Esophagus squamous epithelium (tissue), 4 donors: ENCODE data around the gene AWAT1.

ENCODE experiments used
- POLR2A ChIP-seq, 4 donors: fragments of 450-650 bp; IDR thresholded peaks; one replicate each; pipeline ENCODE4 v1.6.1; 2017; ENCODE audit warnings: antibody characterized with exemption in 4 of 4, mild to moderate bottlenecking in 4 of 4, moderate library complexity in 3 of 4
- TF ChIP-seq, protein P1 (sequence below), 6 experiments: fragments of 450-650 bp in 4 of 6; fragments of 200-600 bp in 2 of 6; sonication (generic) in 2 of 6; IDR thresholded peaks; one replicate each; pipeline ENCODE4 v1.5.1; 2016 to 2019; ENCODE audit warnings: antibody characterized with exemption in 6 of 6, mild to moderate bottlenecking in 4 of 6, moderate library complexity in 4 of 6

DNA sequence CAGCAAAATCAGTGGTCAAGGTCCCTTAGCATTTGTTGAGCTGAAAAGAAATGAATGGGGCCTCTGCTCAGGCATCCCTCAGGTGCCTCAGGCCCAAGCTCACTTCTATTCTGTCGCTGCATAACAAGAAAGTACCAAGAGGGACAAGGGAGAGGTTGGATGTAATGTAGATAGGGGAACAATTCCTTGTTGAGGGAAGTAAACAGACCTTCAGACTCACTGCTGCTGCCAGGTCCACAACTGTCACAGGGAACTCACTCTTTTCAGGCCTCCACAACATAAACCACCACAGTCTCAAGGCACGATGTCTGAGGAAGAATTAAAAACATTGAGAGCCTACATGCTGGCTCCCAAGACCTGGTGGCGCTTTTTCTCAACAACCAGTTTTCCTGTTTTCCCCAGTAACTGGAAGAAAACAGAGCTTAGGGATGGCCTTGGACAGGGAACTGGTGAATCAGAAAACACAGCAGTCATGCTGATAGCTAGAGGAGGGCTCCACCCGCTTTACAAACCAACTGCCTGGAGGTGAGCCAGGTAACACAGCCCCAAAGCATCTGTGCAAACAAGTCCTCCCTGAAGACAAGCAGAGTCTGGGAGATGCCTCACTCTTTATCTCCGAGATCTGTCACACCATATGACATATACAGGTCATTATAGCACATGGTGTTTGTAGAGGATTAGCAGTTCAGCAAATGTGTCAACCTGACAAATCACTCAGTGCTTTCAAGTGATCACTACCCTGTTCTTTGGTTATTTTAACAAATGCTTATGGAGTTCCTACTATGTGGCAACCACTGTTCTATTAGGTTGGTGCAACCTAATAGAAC, 14.3 kb upstream of the AWAT1 start:
- TF ChIP-seq, protein P1, sequence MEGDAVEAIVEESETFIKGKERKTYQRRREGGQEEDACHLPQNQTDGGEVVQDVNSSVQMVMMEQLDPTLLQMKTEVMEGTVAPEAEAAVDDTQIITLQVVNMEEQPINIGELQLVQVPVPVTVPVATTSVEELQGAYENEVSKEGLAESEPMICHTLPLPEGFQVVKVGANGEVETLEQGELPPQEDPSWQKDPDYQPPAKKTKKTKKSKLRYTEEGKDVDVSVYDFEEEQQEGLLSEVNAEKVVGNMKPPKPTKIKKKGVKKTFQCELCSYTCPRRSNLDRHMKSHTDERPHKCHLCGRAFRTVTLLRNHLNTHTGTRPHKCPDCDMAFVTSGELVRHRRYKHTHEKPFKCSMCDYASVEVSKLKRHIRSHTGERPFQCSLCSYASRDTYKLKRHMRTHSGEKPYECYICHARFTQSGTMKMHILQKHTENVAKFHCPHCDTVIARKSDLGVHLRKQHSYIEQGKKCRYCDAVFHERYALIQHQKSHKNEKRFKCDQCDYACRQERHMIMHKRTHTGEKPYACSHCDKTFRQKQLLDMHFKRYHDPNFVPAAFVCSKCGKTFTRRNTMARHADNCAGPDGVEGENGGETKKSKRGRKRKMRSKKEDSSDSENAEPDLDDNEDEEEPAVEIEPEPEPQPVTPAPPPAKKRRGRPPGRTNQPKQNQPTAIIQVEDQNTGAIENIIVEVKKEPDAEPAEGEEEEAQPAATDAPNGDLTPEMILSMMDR (IDR thresholded peaks at IDR 0.05): no peak
- no peak for TF ChIP-seq POLR2A (IDR thresholded peaks at IDR 0.05)
